Stimulated activated naive CD8-positive, alpha-beta T cell treated with anti-CD3 and anti-CD28 coated beads, Interleukin-15, Interleukin-2, amounts not matched to agents 100 ng/mL and 50 ng/mL, for 24 hours (primary cell): Measurements from ENCODE around the gene MFSD1.

Experiments used
- H3K27ac Mint-ChIP-seq: one replicate; pipeline ENCODE4 v1.8.0; 2021; ENCODE audit warnings: mild to moderate bottlenecking, mixed read lengths
- H3K27me3 Mint-ChIP-seq: one replicate; pipeline ENCODE4 v1.8.0; 2021; ENCODE audit warnings: mixed read lengths
- H3K36me3 Mint-ChIP-seq: one replicate; pipeline ENCODE4 v1.8.0; 2021; ENCODE audit warnings: low read depth, mixed read lengths
- H3K4me1 Mint-ChIP-seq: one replicate; pipeline ENCODE4 v1.8.0; 2021; ENCODE audit warnings: low read depth, mixed read lengths
- H3K4me3 Mint-ChIP-seq: one replicate; pipeline ENCODE4 v1.8.0; 2021; ENCODE audit warnings: mild to moderate bottlenecking, mixed read lengths
- H3K9me3 Mint-ChIP-seq: one replicate; pipeline ENCODE4 v1.8.0; 2021; ENCODE audit warnings: mixed read lengths

Gene MFSD1

GRCh38 chr3:158859362-158859761 lies 57.5 kb downstream of the MFSD1 start:
- Mint-ChIP-seq H3K9me3 (peaks cover 9% of the 10 kb centered on the region), H3K36me3 (no peaks in the 10 kb centered on the region), H3K27ac (no peak overlapping the region), H3K4me1 (no peaks in the 10 kb centered on the region), H3K4me3 (no peak overlapping the region), H3K27me3 (peaks cover 7% of the 10 kb centered on the region)

- Mint-ChIP-seq H3K27ac (no peak overlapping the region), H3K36me3 (no peaks in the 10 kb centered on the region), H3K4me3 (no peak overlapping the region), H3K4me1 (no peaks in the 10 kb centered on the region), H3K9me3 (no peaks in the 10 kb centered on the region), H3K27me3 (no peaks in the 10 kb centered on the region)
Measured at GRCh38 chr3:158863247-158863646, 61.4 kb downstream of the MFSD1 start.

GRCh38 chr3:158864492-158864891 lies 62.6 kb downstream of the MFSD1 start:
- Mint-ChIP-seq H3K4me1 (no peaks in the 10 kb centered on the region), H3K9me3 (no peaks in the 10 kb centered on the region), H3K36me3 (no peaks in the 10 kb centered on the region), H3K27me3 (no peaks in the 10 kb centered on the region), H3K27ac (no peak overlapping the region), H3K4me3 (no peak overlapping the region)

- H3K9me3 Mint-ChIP-seq = no peaks in the 10 kb centered on the region
- no peaks in the 10 kb centered on the region for H3K36me3 Mint-ChIP-seq
- no peak overlapping the region for H3K4me3 Mint-ChIP-seq
- no peak overlapping the region for H3K27ac Mint-ChIP-seq
- no peaks in the 10 kb centered on the region for H3K4me1 Mint-ChIP-seq
- no peaks in the 10 kb centered on the region for H3K27me3 Mint-ChIP-seq
Measured at GRCh38 chr3:158875700-158876099, 73.8 kb downstream of the MFSD1 start.
